ENCODE measurements around the gene TRPV6. TPM values are rescaled to one million over a fixed set of nuclear protein-coding genes. Genes with fewer than 3 reads are reported as not detected.

TRPV6 gene
- total and polyA plus RNA-seq, 10 donors = 0.05 to 0.32 (median 0.25) TPM; not detected in 3

DNA sequence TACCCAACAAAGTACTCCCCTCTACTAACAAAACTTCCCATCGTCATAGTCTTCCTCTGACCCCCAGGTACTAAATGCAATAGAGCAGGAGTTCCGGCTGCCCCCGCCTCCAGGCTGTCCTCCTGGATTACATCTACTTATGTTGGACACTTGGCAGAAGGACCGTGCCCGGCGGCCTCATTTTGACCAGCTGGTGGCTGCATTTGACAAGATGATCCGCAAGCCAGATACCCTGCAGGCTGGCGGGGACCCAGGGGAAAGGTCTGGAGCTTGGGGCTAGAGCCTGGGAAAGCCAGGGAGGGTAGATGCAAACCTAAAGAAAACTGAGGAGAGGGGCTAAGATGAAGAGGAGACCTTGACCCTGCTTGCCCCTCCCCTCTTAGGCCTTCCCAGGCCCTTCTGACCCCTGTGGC lies 15.4 kb downstream of the TRPV6 start:
- Histone ChIP-seq H3K27ac (no peak overlapping the region), H3K4me1 (peaks cover 0 to 5% (median 0%) of the 10 kb centered on the region in 6 donors), H3K36me3 (peaks cover 0 to 48% (median 6%) of the 10 kb centered on the region in 6 donors), H3K27me3 (replicated peaks in 1 of 7) (no peaks in the 10 kb centered on the region), H3K4me3 (no peak overlapping the region), H3K9me3 (peaks cover 0 to 4% (median 0%) of the 10 kb centered on the region in 8 donors)
- WGBS, 5 donors = 77 to 81% (median 80%) methylated on average over 8 of the region's 8 CpGs
- no peak for DNase-seq
- intact Hi-C loops (cut with DNase I; ENCODE audit: low total_unique reads) = no loop called here
- TF ChIP-seq POLR2A (IDR thresholded peaks at IDR 0.05) = no peak

DNA sequence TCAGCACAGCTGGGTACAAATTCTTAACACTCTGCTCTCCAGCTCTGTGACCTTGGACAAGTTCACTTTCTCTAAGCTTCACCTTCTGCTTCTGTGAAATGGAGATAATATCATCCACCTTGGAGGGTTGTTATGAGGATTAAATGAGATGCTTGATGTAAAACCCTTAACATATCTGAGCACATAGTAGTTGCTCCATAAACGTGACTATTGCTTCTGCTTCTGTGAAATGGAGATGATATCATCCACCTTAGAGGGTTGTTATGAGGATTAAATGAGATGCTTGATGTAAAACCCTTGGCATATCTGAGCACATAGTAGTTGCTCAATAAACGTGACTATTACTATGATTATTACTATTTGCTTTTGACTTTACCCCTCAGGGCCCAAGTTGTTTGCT lies 16.1 kb downstream of the TRPV6 start:
- intact Hi-C loops (cut with DNase I; ENCODE audit: low total_unique reads) = no loop called here
- Histone ChIP-seq H3K9me3 (peaks cover 0 to under 1% (median 0%) of the 10 kb centered on the region in 8 donors), H3K36me3 (peaks cover 0 to 53% (median 6%) of the 10 kb centered on the region in 6 donors), H3K27ac (no peak overlapping the region), H3K4me3 (no peak overlapping the region), H3K27me3 (replicated peaks in 1 of 7) (no peaks in the 10 kb centered on the region), H3K4me1 (peaks cover 0 to 5% (median 0%) of the 10 kb centered on the region in 6 donors)
- DNase-seq = no peak
- TF ChIP-seq CTCF (IDR thresholded peaks at IDR 0.05 in 8 of 11, conservative IDR thresholded peaks at IDR 0.05 in 3 of 11) = no peak
- TF ChIP-seq POLR2A (IDR thresholded peaks at IDR 0.05) = no peak
- no peak for TF ChIP-seq POLR2AphosphoS5 (IDR thresholded peaks at IDR 0.05)
- WGBS, 5 donors = 83 to 94% (median 90%) methylated on average over 2 of the region's 2 CpGs

DNA sequence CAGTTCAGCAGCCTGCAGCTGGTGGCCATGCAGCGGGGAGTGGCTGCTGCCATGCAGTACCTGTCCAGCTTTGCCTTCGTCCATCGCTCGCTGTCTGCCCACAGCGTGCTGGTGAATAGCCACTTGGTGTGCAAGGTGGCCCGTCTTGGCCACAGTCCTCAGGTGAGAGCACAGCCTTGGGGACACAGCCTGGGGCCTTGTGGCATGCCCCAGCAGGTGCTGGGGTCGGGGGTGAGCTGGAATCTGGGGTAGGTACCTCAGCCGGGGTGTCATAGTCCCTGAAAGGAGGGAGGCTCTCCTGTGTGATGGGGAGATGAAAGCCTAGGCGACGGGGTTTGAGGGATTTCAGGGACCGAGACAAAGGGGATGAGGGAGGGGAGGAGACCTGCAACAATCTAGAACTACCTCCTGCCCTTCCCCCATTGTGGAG lies 16.5 kb downstream of the TRPV6 start:
- peaks cover 0 to 58% (median 9%) of the 10 kb centered on the region in 6 donors for H3K36me3 ChIP-seq
- intact Hi-C loops (cut with DNase I; ENCODE audit: low total_unique reads) = no loop called here
- TF ChIP-seq CTCF (IDR thresholded peaks at IDR 0.05 in 8 of 11, conservative IDR thresholded peaks at IDR 0.05 in 3 of 11) (no peak), POLR2A (IDR thresholded peaks at IDR 0.05) (no peak), POLR2AphosphoS5 (IDR thresholded peaks at IDR 0.05) (no peak)

GRCh38 chr7:142868188-142868985 lies 17.2 kb downstream of the TRPV6 start:
- WGBS, 5 donors = 83 to 92% (median 89%) methylated on average over 21 to 31 of the region's 31 CpGs
- DNase-seq = no peak
- Histone ChIP-seq H3K36me3 (peaks cover 0 to 64% (median 12%) of the 10 kb centered on the region in 6 donors), H3K27me3 (replicated peaks in 1 of 7) (no peaks in the 10 kb centered on the region), H3K27ac (no peak overlapping the region), H3K9me3 (no peaks in the 10 kb centered on the region), H3K4me3 (no peak overlapping the region), H3K4me1 (peaks cover 0 to 5% (median 0%) of the 10 kb centered on the region in 6 donors)
- TF ChIP-seq CTCF (IDR thresholded peaks at IDR 0.05 in 8 of 11, conservative IDR thresholded peaks at IDR 0.05 in 3 of 11) (no peak), POLR2A (IDR thresholded peaks at IDR 0.05) (no peak), POLR2AphosphoS5 (IDR thresholded peaks at IDR 0.05) (no peak)
- intact Hi-C loops (cut with DNase I; ENCODE audit: low total_unique reads) = no loop called here

More for the DNA sequence above, 16.5 kb downstream of the TRPV6 start:
- no peak overlapping the region for H3K27ac ChIP-seq
- DNase-seq = no peak
- H3K4me1 ChIP-seq = peaks cover 0 to 5% (median 0%) of the 10 kb centered on the region in 6 donors
- no peaks in the 10 kb centered on the region for H3K9me3 ChIP-seq
- H3K27me3 ChIP-seq (replicated peaks in 1 of 7) = no peaks in the 10 kb centered on the region
- 91 to 98% (median 95%) methylated on average over 9 to 11 of the region's 11 CpGs for WGBS, 5 donors
- H3K4me3 ChIP-seq = no peak overlapping the region
